K562 (cell line): Measurements from ENCODE around the gene TFEB. TPM values are rescaled to one million over a fixed set of nuclear protein-coding genes. Genes with fewer than 3 reads are reported as not detected.

Experiments used
- ATAC-seq: fragments of 200-7000 bp; cut with Tn5 transposase; 3 replicates; pipeline ENCODE4 v1.9.1; 2020; ENCODE audit warnings: moderate library complexity
- BruUV-seq: library from RNA; stranded (reverse); fragments of 400-500 nt; replicated peaks from 2 replicates; lab custom pipeline; 2021; lab: Mats Ljungman, UMichigan
- CTCF ChIA-PET: fragments of 300-600 bp; formaldehyde crosslinking; extraction: SDS; loops from one replicate; lab custom pipeline; 2021; ENCODE audit warnings: low intra/inter-chr PET ratio; lab: Yijun Ruan, JAX
- POLR2A ChIA-PET: fragments of 300-600, 350-650 bp; sonication (Branson Sonifier 250); formaldehyde crosslinking; extraction: SDS; loops from one replicate; lab custom pipeline; 2021; ENCODE audit warnings: antibody characterized with exemption, inconsistent platforms; lab: Yijun Ruan, JAX
- DNase-seq, 4 experiments: peaks; one replicate each; pipeline versions ENCODE4 v3.0.0 to v3.0.0-alpha.2; 2011 to 2018; ENCODE audit warnings: low spot score in 3 of 4, mixed read lengths in 3 of 4; ENCODE audit errors: extremely low read depth in 1 of 4
- FAIRE-seq: peaks from 2 replicates; lab custom pipeline; 2011; peaks lifted over from hg19 to GRCh38; lab: Jason Lieb, UNC
- H2AFZ ChIP-seq: 2 replicates; pipeline ENCODE4 v1.6.0; 2011; ENCODE audit warnings: low read depth, low read length, control low read depth, inconsistent platforms
- H3K27ac ChIP-seq: fragments of 200-600 bp; 3 replicates; pipeline ENCODE4 v1.8.0; 2011; ENCODE audit warnings: low read depth, mild to moderate bottlenecking, control low read depth, inconsistent platforms, low read length, moderate library complexity, mixed read lengths; ENCODE audit errors: extremely low read depth
- H3K27me3 ChIP-seq, 2 experiments: fragments of 300-600 bp in 1 of 2; 2 replicates in 1 of 2; 3 replicates in 1 of 2; pipeline versions ENCODE4 v1.6.0 to v1.8.0; 2011; ENCODE audit warnings: inconsistent platforms in 2 of 2, low read length in 2 of 2, mild to moderate bottlenecking in 1 of 2, mixed read lengths in 1 of 2, moderate library complexity in 1 of 2; ENCODE audit not compliant: control insufficient read depth in 2 of 2, insufficient read depth in 2 of 2
- H3K36me3 ChIP-seq: fragments of 300-600 bp; 3 replicates; pipeline ENCODE4 v1.8.0; 2011; ENCODE audit warnings: mild to moderate bottlenecking, low read length, inconsistent platforms; ENCODE audit not compliant: control insufficient read depth, insufficient read depth
- H3K4me1 ChIP-seq, 2 experiments: fragments of 200-600 bp in 1 of 2; replicated peaks in 1 of 2; 2 replicates in 1 of 2; 3 replicates in 1 of 2; pipeline versions ENCODE4 v1.5.1 to v1.8.0; 2011; ENCODE audit warnings: inconsistent platforms in 2 of 2, low read length in 2 of 2, mild to moderate bottlenecking in 1 of 2, mixed read lengths in 1 of 2, moderate library complexity in 1 of 2; ENCODE audit not compliant: control insufficient read depth in 2 of 2, insufficient read depth in 2 of 2
- H3K4me2 ChIP-seq: 2 replicates; pipeline ENCODE4 v1.6.1; 2011; ENCODE audit warnings: low read length, control low read depth, inconsistent platforms, mixed read lengths; ENCODE audit not compliant: insufficient read depth
- H3K4me3 ChIP-seq: fragments of 200-600 bp; sonication (generic), shearing (Covaris generic); 2 replicates; pipeline ENCODE4 v1.5.1; 2016; ENCODE audit warnings: control low read depth, inconsistent platforms
- H3K79me2 ChIP-seq: fragments of 200-600 bp; 3 replicates; pipeline ENCODE4 v1.8.0; 2011; ENCODE audit warnings: low read length, inconsistent platforms; ENCODE audit not compliant: control insufficient read depth, insufficient read depth
- H3K9ac ChIP-seq, 2 experiments: 2 replicates each; pipeline versions ENCODE4 v1.6.0 to v1.6.1; 2011; ENCODE audit warnings: low read depth in 2 of 2, low read length in 2 of 2, control low read depth in 1 of 2, inconsistent platforms in 1 of 2, mild to moderate bottlenecking in 1 of 2, mixed read lengths in 1 of 2; ENCODE audit not compliant: insufficient read depth in 1 of 2
- H3K9me1 ChIP-seq: one replicate; pipeline ENCODE4 v1.6.0; 2011; ENCODE audit warnings: inconsistent platforms, mild to moderate bottlenecking, low read length, moderate library complexity; ENCODE audit not compliant: control insufficient read depth, insufficient read depth
- H3K9me3 ChIP-seq: replicated peaks from 2 replicates; pipeline ENCODE4 v1.5.1; 2011; ENCODE audit warnings: low read depth, low read length, inconsistent platforms; ENCODE audit not compliant: control insufficient read depth, insufficient read depth
- H4K20me1 ChIP-seq: replicated peaks from 2 replicates; pipeline ENCODE4 v1.6.1; 2011; ENCODE audit warnings: low read length, inconsistent platforms, mixed read lengths; ENCODE audit not compliant: control insufficient read depth, insufficient read depth
- ADNP ChIP-seq: fragments of 200-800 bp; sonication (Bioruptor generic); IDR thresholded peaks from 2 replicates; pipeline ENCODE4 v1.6.1; 2016; ENCODE audit warnings: missing genetic modification characterization, missing compliant biosample characterization
- ARHGAP35 ChIP-seq: fragments of 450-650 bp; IDR thresholded peaks from 2 replicates; pipeline ENCODE4 v1.6.1; 2018; ENCODE audit not compliant: partially characterized antibody
- BRF2 ChIP-seq: IDR thresholded peaks from 3 replicates; pipeline ENCODE4 v1.6.1; 2011; ENCODE audit warnings: borderline replicate concordance, mild to moderate bottlenecking; ENCODE audit not compliant: insufficient read length, insufficient read depth
- CBFB ChIP-seq: sonication (generic); formaldehyde crosslinking; IDR thresholded peaks from 2 replicates; pipeline ENCODE4 v1.4.0; 2020; ENCODE audit warnings: mild to moderate bottlenecking, missing genetic modification reagents
- CHD4 ChIP-seq: fragments of 200-600 bp; sonication (generic); IDR thresholded peaks from 3 replicates; pipeline ENCODE4 v1.6.1; 2012; ENCODE audit warnings: low read depth, mild to moderate bottlenecking, mixed read lengths, low read length, inconsistent platforms; ENCODE audit not compliant: insufficient read depth, insufficient replicate concordance, poor library complexity, severe bottlenecking
- EWSR1 ChIP-seq: fragments of 450-650 bp; IDR thresholded peaks from 2 replicates; pipeline ENCODE4 v1.6.1; 2018; ENCODE audit warnings: borderline replicate concordance, mild to moderate bottlenecking, low read depth, moderate library complexity; ENCODE audit not compliant: partially characterized antibody
- JUN ChIP-seq, 2 experiments: sonication (generic) in 1 of 2; formaldehyde crosslinking in 1 of 2; IDR thresholded peaks; 2 replicates each; pipeline versions ENCODE4 v1.6.1 to v1.8.0; 2012 to 2022; ENCODE audit warnings: borderline replicate concordance in 2 of 2, mild to moderate bottlenecking in 2 of 2, improper control_type of control experiment in 1 of 2, low read depth in 1 of 2, low read length in 1 of 2, missing genetic modification reagents in 1 of 2
- MEF2D ChIP-seq: conservative IDR thresholded peaks from 2 replicates; pipeline ENCODE4 v1.6.1; 2016; ENCODE audit warnings: low read depth, missing genetic modification characterization, missing compliant biosample characterization
- NONO ChIP-seq, 2 experiments: fragments of 200-400 bp in 1 of 2; fragments of 450-650 bp in 1 of 2; formaldehyde crosslinking in 1 of 2; IDR thresholded peaks; 2 replicates each; pipeline ENCODE4 v1.6.1; 2017; ENCODE audit warnings: low read depth in 2 of 2, mild to moderate bottlenecking in 2 of 2, moderate library complexity in 2 of 2, low read length in 1 of 2
- NR1H2 ChIP-seq: sonication (generic); formaldehyde crosslinking; IDR thresholded peaks from 2 replicates; pipeline ENCODE4 v1.4.0; 2020; ENCODE audit warnings: mild to moderate bottlenecking, missing genetic modification reagents
- NR2C2 ChIP-seq, 2 experiments: fragments of 200-800 bp in 1 of 2; sonication (Bioruptor generic) in 1 of 2; sonication (generic) in 1 of 2; formaldehyde crosslinking in 1 of 2; IDR thresholded peaks; 2 replicates each; pipeline versions ENCODE4 v1.6.1 to v1.8.0; 2016 to 2022; ENCODE audit warnings: mild to moderate bottlenecking in 1 of 2, missing compliant biosample characterization in 1 of 2, missing genetic modification characterization in 1 of 2, missing genetic modification reagents in 1 of 2
- PHB2 ChIP-seq: fragments of 450-650 bp; IDR thresholded peaks from 2 replicates; pipeline ENCODE4 v1.6.1; 2017; ENCODE audit warnings: low read depth
- UBTF ChIP-seq, 2 experiments: IDR thresholded peaks; 2 replicates each; pipeline ENCODE4 v1.6.1; 2012; ENCODE audit warnings: improper control_type of control experiment in 2 of 2, low read depth in 2 of 2, low read length in 2 of 2, borderline replicate concordance in 1 of 2
- ZNF766 ChIP-seq: fragments of 200-800 bp; sonication (Bioruptor generic); conservative IDR thresholded peaks from 2 replicates; pipeline ENCODE4 v1.6.1; 2016; ENCODE audit warnings: missing genetic modification characterization, missing compliant biosample characterization
- WGBS: fragments of 100-300 bp; shearing (Covaris generic); methylation state at CpG from one replicate; pipeline ENCODE4 v1.1.6; 2016; ENCODE audit warnings: low coverage, mixed read lengths; ENCODE audit not compliant: insufficient coverage; ENCODE audit errors: missing lambda C conversion rate; 5-methylcytosine and 5-hydroxymethylcytosine counted together
- in situ Hi-C: fragments of 300-500 bp; cut with MboI; formaldehyde crosslinking; loops from 4 replicates; pipeline ENCODE4 v1.15.0; 2018; ENCODE audit warnings: inconsistent platforms, mixed read lengths
- intact Hi-C: fragments of 100-400 bp; cut with micrococcal nuclease; formaldehyde crosslinking; loops from 2 replicates; pipeline ENCODE4 v1.14.2; 2022
- polyA plus RNA-seq, 8 experiments: library from polyadenylated mRNA; depleted of rRNA in 4 of 8; stranded (reverse) in 5 of 8; unstranded in 3 of 8; fragments of >200 nt; fragmentation: Nextera tagmentation in 2 of 8; fragmentation: Illumina TruSeq in 1 of 8; extraction: Ambion mirVana in 2 of 8; extraction: Trizol in 1 of 8; gene quantifications; 2 replicates each; pipeline versions ENCODE4 v1.2.1 to v1.2.3, GENCODE V29; 2011 to 2014; ENCODE audit warnings: inconsistent platforms in 1 of 8, missing spikeins in 1 of 8
- total RNA-seq, 7 experiments: library from RNA; depleted of rRNA in 6 of 7; stranded (reverse); fragments of >200 nt in 6 of 7; fragmentation: Illumina TruSeq in 2 of 7; extraction: Trizol in 2 of 7; gene quantifications; 2 replicates each; pipeline versions ENCODE4 v1.2.1 to v1.2.3, GENCODE V29; 2011 to 2021; ENCODE audit warnings: low replicate concordance in 1 of 7

The TFEB gene
- total and polyA plus RNA-seq, 9 of the 15 experiments (the other 6 are each of a cell fraction or from before 2014, with no cell fraction given), result 0.04 to 4.7 (median 2.0) TPM

- Histone ChIP-seq H3K27ac (no peak overlapping the region), H3K36me3 (no peaks in the 10 kb centered on the region), H3K9ac (no peak overlapping the region), H3K4me2 (no peak overlapping the region), H3K27me3 (peaks cover 0 to 31% of the 10 kb centered on the region in 2 experiments; a peak in 3 of 5 replicates), H3K9me3 (no peaks in the 10 kb centered on the region), H3K9me1 (no peaks in the 10 kb centered on the region), H3K4me3 (no peak overlapping the region), H4K20me1 (peaks cover 13% of the 10 kb centered on the region; the same call in 1 of the 2 replicates), H3K4me1 (peaks cover 0 to 24% of the 10 kb centered on the region in 2 experiments; a peak in 2 of 5 replicates), H3K79me2 (no peaks in the 10 kb centered on the region), H2AFZ (no peak overlapping the region)
- FAIRE-seq, result no peak
- POLR2A ChIA-PET, result interaction anchor here (0.7 kb wide), 1 partner anchor 23 kb away, joined by 3 read pairs; no protein-coding TSS in a partner anchor
- in situ Hi-C loops (no loop called here), intact Hi-C loops (loop anchor here (10.0 kb wide), 1 partner anchor 335 kb away; no protein-coding TSS in a partner anchor)
- CTCF ChIA-PET, result no interaction called here
- 0% methylated on average over 2 of the region's 2 CpGs for WGBS
- no peak for DNase-seq
- no peak for ATAC-seq
- no TSS peak for BruUV-seq
- no peak for TF ChIP-seq PHB2
- TF ChIP-seq UBTF (IDR thresholded peaks at IDR 0.05; ENCODE audit: borderline replicate concordance in 1 of 2, low read depth in 2 of 2, low read length in 2 of 2), result no peak
- TF ChIP-seq NR2C2 (CRISPR knock-in tag; IDR thresholded peaks at IDR 0.05), result no peak
- no peak for TF ChIP-seq NR2C2 (tag; IDR thresholded peaks at IDR 0.05)
- TF ChIP-seq ARHGAP35, result no peak
- no peak for TF ChIP-seq MEF2D
- TF ChIP-seq ADNP, result no peak
- no peak for TF ChIP-seq NONO (IDR thresholded peaks at IDR 0.05; ENCODE audit: low read depth in 2 of 2, low read length in 1 of 2)
- no peak for TF ChIP-seq EWSR1
- TF ChIP-seq CHD4, result no peak
- TF ChIP-seq JUN (IDR thresholded peaks at IDR 0.05; ENCODE audit: borderline replicate concordance, low read depth, low read length), result no peak
- no peak for TF ChIP-seq JUN (CRISPR knock-in tag; IDR thresholded peaks at IDR 0.05; ENCODE audit: borderline replicate concordance)
- no peak for TF ChIP-seq BRF2
- TF ChIP-seq ZNF766 (CRISPR knock-in tag), result no peak
- TF ChIP-seq CBFB (CRISPR knock-in tag), result no peak
- TF ChIP-seq NR1H2, result no peak
Observed at GRCh38 chr6:41709375-41709774, 26.0 kb downstream of the TFEB start.
